Left ventricle myocardium inferior (tissue), 1 donor: Measurements from ENCODE around the gene CNNM4. TPM values are rescaled to one million over a fixed set of nuclear protein-coding genes. Genes with fewer than 3 reads are reported as not detected.

Source experiments
- DNase-seq: peaks from one replicate; pipeline ENCODE4 v3.0.0-alpha.2; 2020
- H3K27ac ChIP-seq: fragments of 200-600 bp; replicated peaks from 2 replicates; pipeline ENCODE4 v1.8.0; 2021
- H3K27me3 ChIP-seq: fragments of 200-600 bp; 2 replicates; pipeline ENCODE4 v1.8.0; 2021; ENCODE audit warnings: low read depth
- H3K36me3 ChIP-seq: fragments of 200-600 bp; 2 replicates; pipeline ENCODE4 v1.8.0; 2021
- H3K4me1 ChIP-seq: fragments of 200-600 bp; 2 replicates; pipeline ENCODE4 v1.8.0; 2021
- H3K4me3 ChIP-seq: fragments of 200-600 bp; 2 replicates; pipeline ENCODE4 v1.8.0; 2021; ENCODE audit warnings: mild to moderate bottlenecking, moderate library complexity
- H3K9me3 ChIP-seq: fragments of 200-600 bp; replicated peaks from 2 replicates; pipeline ENCODE4 v1.8.0; 2021
- CTCF ChIP-seq: fragments of 200-600 bp; IDR thresholded peaks from 2 replicates; pipeline ENCODE4 v1.8.0; 2021; ENCODE audit warnings: antibody characterized with exemption, mild to moderate bottlenecking, borderline replicate concordance
- intact Hi-C: fragments of 100-400 bp; cut with micrococcal nuclease; formaldehyde crosslinking; loops from one replicate; pipeline ENCODE4 v1.11.0; 2022
- total RNA-seq: library from RNA; stranded (reverse); fragmentation: NEBNext Ultra II Directional; extraction: Animal tissue kit (Norgen Biotek cat#: 25700); gene quantifications from one replicate; pipeline ENCODE4 v1.2.1, GENCODE V29; 2021
- donor health status: DM: no; HTN: yes; CAD: no; lungs with severe emphysema.

The CNNM4 gene
- total RNA-seq, 1 donor from 2014 or later: 28.9 TPM

GRCh38 chr2:96771796-96772618 lies 11.3 kb downstream of the CNNM4 start:
- peaks cover 27% of the 10 kb centered on the region for H3K4me1 ChIP-seq
- H3K9me3 ChIP-seq: no peaks in the 10 kb centered on the region
- no peaks in the 10 kb centered on the region for H3K27me3 ChIP-seq
- DNase-seq: no peak
- no peaks in the 10 kb centered on the region for H3K36me3 ChIP-seq
- H3K4me3 ChIP-seq: no peak overlapping the region
- intact Hi-C loops: no loop called here
- TF ChIP-seq CTCF: no peak
- no peak overlapping the region for H3K27ac ChIP-seq

GRCh38 chr2:96772903-96773671 lies 12.4 kb downstream of the CNNM4 start:
- Histone ChIP-seq H3K27ac (no peak overlapping the region), H3K4me3 (no peak overlapping the region), H3K27me3 (no peaks in the 10 kb centered on the region), H3K4me1 (peaks cover 27% of the 10 kb centered on the region), H3K36me3 (no peaks in the 10 kb centered on the region), H3K9me3 (no peaks in the 10 kb centered on the region)
- no peak for DNase-seq
- no peak for TF ChIP-seq CTCF
- intact Hi-C loops: no loop called here

- DNase-seq: no peak
- Histone ChIP-seq H3K4me1 (peaks cover 27% of the 10 kb centered on the region), H3K36me3 (no peaks in the 10 kb centered on the region), H3K4me3 (peak overlapping the region; percentile 25), H3K9me3 (no peaks in the 10 kb centered on the region), H3K27me3 (no peaks in the 10 kb centered on the region), H3K27ac (no peak overlapping the region)
- intact Hi-C loops: no loop called here
- TF ChIP-seq CTCF: no peak
These were observed 13.2 kb downstream of the CNNM4 start for GRCh38 chr2:96773922-96774321.

GRCh38 chr2:96775160-96775559 lies 14.5 kb downstream of the CNNM4 start:
- no peaks in the 10 kb centered on the region for H3K9me3 ChIP-seq
- no peaks in the 10 kb centered on the region for H3K36me3 ChIP-seq
- intact Hi-C loops: no loop called here
- no peak overlapping the region for H3K27ac ChIP-seq
- H3K27me3 ChIP-seq: no peaks in the 10 kb centered on the region
- no peak overlapping the region for H3K4me3 ChIP-seq
- DNase-seq: no peak
- TF ChIP-seq CTCF: no peak
- H3K4me1 ChIP-seq: peaks cover 18% of the 10 kb centered on the region

- no peak for TF ChIP-seq CTCF
- intact Hi-C loops: no loop called here
These were observed 22.7 kb downstream of the CNNM4 start for GRCh38 chr2:96783388-96783787.

More at GRCh38 chr2:96783388-96783787, 22.7 kb downstream of the CNNM4 start:
- Histone ChIP-seq H3K27ac (no peak overlapping the region), H3K36me3 (no peaks in the 10 kb centered on the region), H3K27me3 (no peaks in the 10 kb centered on the region), H3K4me3 (no peak overlapping the region), H3K9me3 (no peaks in the 10 kb centered on the region), H3K4me1 (peaks cover 21% of the 10 kb centered on the region)
- no peak for DNase-seq
